C4-2B (cell line): ENCODE results near the gene C22orf39.

Experiments
- CTCF ChIP-seq: fragments of 450-650 bp; conservative IDR thresholded peaks from 2 replicates; pipeline ENCODE4 v1.5.1; 2017; ENCODE audit warnings: mild to moderate bottlenecking
- ZFX ChIP-seq: fragments of 450-650 bp; IDR thresholded peaks from 2 replicates; pipeline ENCODE4 v1.6.1; 2017

GRCh38 chr22:19478901-19479354 lies 31.4 kb upstream of the C22orf39 start, which contains the start of gene UFD1:
- TF ChIP-seq CTCF (no peak), ZFX (peak; percentile 80; the same call in 1 of the 2 replicates)
